Large intestine (tissue), 12 donors: ENCODE measurements around the gene KLF15. TPM values are rescaled to one million over a fixed set of nuclear protein-coding genes. Genes with fewer than 3 reads are reported as not detected.

ENCODE experiments used
- DNase-seq, 2 donors: peaks; one replicate each; pipeline versions ENCODE4 v3.0.0 to v3.0.0-alpha.2; 2013
- H3K27ac ChIP-seq: one replicate; pipeline ENCODE4 v1.5.1; 2013; ENCODE audit warnings: low read length
- H3K27me3 ChIP-seq: 2 replicates; pipeline ENCODE4 v1.6.1; 2013; ENCODE audit warnings: low read length; ENCODE audit not compliant: control insufficient read depth, insufficient read depth
- H3K36me3 ChIP-seq: 2 replicates; pipeline ENCODE4 v1.6.1; 2013; ENCODE audit warnings: low read length; ENCODE audit not compliant: control insufficient read depth, insufficient read depth
- H3K4me1 ChIP-seq: one replicate; pipeline ENCODE4 v1.6.1; 2013; ENCODE audit warnings: low read length; ENCODE audit not compliant: control insufficient read depth, insufficient read depth
- H3K4me3 ChIP-seq: one replicate; pipeline ENCODE4 v1.5.1; 2013; ENCODE audit warnings: low read length
- H3K9me3 ChIP-seq: one replicate; pipeline ENCODE4 v1.6.1; 2013; ENCODE audit warnings: mild to moderate bottlenecking, low read depth, low read length, moderate library complexity; ENCODE audit not compliant: control insufficient read depth
- WGBS: methylation state at CpG from one replicate; pipeline ENCODE4 v1.1.5; 2013; ENCODE audit warnings: low lambda C conversion rate; ENCODE audit not compliant: insufficient coverage; 5-methylcytosine and 5-hydroxymethylcytosine counted together
- long read RNA-seq, 11 donors: transcript quantifications; one replicate each; lab custom pipeline, GENCODE V29; 2026
- polyA plus RNA-seq: library from polyadenylated mRNA; unstranded; fragments of 120-200 nt; gene quantifications from one replicate; pipeline ENCODE4 v1.2.1, GENCODE V29; 2013

Gene KLF15
- 1.4 TPM for polyA plus RNA-seq
- long read RNA-seq, donor 1, result 0 reads
- long read RNA-seq, donor 2, result 0 reads
- long read RNA-seq, donor 3, result 0 reads
- long read RNA-seq, donor 4, result 0 reads
- long read RNA-seq, donor 5, result 0 reads
- long read RNA-seq, donor 6, result 0 reads
- long read RNA-seq, donor 7, partial matches to known transcripts, result 0 of 2 reads
- long read RNA-seq, donor 7, other reads (novel, unspliced or antisense), result 0 of 2 reads
- long read RNA-seq, donor 8, partial matches to known transcripts, result 0 of 1 reads
- long read RNA-seq, donor 8, other reads (novel, unspliced or antisense), result 0 of 1 reads
- long read RNA-seq, donor 9, result 0 reads
- long read RNA-seq, donor 10, result 0 reads
- long read RNA-seq, donor 11, result 0 reads

DNA sequence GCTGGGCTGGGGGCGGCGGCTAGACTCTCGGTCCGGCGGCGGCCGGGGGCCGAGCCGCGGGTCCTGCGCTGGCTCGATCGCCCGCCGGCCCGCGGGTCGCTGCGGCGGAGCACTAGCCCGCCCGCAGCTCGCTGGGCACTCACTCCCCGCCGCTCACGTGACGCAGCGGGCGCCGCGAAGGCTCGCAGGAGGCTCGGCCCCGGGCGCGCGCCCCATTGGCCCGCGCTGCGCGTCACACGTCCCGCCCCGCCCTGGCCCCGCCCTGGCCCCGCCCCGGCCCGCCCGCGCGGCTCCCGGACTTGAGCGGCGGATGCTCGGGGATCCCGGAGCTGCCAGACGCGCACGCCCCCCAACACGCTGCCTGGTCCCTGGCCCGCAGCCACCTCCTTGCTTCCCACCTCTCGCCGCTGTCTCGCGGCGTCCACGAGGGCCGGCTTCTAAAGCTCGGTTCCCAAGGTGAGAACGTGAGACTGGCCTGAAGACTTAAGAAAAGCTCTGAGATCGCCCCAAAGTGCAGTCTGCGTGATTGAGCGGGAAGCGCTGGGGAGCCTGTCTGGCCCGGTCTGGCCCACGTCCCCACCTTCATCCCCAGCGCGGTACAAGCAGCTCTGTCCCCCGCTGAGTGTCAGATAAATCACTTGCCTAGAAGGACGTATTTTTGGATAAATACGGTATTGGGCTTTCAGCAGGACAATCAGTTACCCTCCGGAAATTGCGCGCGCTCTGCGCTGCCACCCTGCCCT lies at the start of gene KLF15:
TSS of gene KLF15 (minus strand) at position 114 of the 743 bp plus-strand sequence. CDS start 4,486 bp downstream, outside the sequence.
- Histone ChIP-seq H3K27ac (peak within 1 kb of the TSS; percentile 13), H3K4me3 (peak within 1 kb of the TSS; percentile 51), H3K36me3 (no peaks in the 10 kb centered on the region), H3K9me3 (peaks cover 6% of the 10 kb centered on the region), H3K4me1 (peaks cover 19% of the 10 kb centered on the region), H3K27me3 (peaks cover 48% of the 10 kb centered on the region)
- WGBS, result no CpG with 5 or more reads among the region's 86 CpGs
- DNase-seq, result peak; percentile 78 to 84

DNA sequence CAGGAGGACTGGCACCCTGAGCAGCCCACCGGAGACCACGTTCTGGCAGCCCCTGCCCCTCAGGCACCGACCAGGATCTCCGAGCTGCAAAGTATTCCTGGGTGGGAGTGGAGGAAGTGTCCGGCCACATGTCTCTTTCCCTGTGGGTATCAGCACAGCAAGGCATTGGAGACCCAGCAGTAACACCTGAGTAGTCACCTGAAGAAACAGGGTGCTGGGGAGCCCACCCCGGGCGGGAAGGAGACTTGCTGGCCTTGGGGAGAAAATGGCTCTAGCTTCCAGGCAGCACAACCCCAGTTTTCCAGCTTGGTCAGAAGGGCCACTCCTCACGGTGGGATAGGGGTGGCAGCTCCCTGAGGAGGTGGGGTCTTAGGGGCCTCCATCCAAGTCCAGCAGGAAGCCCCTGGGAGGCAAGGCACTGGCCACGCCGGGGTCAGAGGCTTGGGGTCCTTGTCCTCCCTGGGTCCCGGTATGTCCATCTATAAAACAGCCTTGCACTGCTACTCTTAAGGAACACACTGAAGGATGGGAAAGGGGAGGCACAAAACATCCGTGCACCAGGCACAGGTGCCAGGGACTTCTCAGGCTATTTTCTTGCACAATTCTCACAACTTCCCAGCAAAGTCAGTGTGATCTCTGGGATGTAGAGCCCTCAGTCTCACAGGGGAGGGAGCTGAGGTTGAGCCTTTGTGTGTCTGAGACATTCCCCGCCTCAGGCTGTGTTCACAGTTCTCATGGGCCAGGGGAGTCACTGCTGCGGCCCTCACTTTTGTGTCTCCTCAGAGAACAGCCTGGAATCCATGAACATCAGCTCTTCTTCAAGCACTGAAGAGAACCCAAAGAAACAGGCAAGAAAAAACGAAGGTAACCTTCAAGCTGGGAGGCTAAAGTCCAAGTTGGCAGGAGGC lies 49.4 kb upstream of the KLF15 start:
- Histone ChIP-seq H3K27ac (no peak overlapping the region), H3K9me3 (no peaks in the 10 kb centered on the region), H3K27me3 (peaks cover 7% of the 10 kb centered on the region), H3K4me1 (no peaks in the 10 kb centered on the region), H3K4me3 (no peak overlapping the region), H3K36me3 (no peaks in the 10 kb centered on the region)
- no peak for DNase-seq
- no CpG with 5 or more reads among the region's 15 CpGs for WGBS

DNA sequence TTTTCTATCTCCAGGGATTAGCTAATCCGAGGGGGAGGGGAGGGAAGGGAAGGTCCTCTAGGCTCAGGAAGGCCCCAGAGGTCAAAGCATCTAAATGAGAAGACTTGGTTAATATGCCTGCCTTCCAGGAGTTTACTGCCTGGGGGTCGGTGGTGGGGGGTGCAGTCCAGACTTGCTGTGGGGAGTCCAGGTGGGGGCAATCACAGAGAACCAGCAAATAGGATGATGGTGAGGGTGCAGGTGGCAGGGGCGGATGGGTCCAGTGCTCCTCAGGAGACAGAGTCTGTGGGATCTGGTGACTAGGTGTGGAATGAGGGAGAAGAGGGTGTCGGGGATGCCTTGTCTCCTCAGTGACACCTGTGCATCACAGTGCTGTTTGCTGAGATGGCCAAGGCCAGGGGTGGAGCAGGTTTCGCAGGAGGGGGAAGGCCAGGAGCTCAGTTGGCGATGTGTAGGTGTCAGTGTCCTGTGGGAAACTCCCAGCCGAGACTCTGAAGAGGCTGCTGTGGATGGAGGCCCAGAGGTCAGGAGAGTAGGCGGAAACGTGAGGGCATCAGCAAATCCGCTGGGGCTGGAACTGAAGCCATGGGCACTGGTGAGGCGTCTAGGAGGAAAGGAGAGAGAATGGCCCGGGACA lies 45.6 kb upstream of the KLF15 start:
- no CpG with 5 or more reads among the region's 12 CpGs for WGBS
- no peak overlapping the region for H3K27ac ChIP-seq
- peaks cover 3% of the 10 kb centered on the region for H3K27me3 ChIP-seq

DNA sequence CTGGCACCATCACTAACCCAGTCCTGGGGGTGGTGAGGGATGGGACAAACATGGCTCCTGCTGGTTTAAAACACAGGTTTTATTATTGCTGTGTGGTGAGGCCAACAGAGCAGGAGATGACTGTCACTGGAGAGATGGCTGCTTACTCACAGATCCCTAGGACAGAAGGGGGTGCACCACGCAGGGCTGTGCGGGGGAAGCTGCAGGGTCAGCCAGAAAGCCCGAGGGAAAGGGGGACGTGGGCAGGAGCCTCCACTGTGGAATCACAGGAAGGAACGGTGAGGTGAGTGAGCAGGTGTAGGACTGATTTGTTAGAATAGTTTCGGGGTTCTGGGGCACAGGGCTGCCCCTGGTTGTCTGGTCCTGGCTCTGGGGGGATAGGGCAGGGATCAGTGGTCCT lies 45.0 kb upstream of the KLF15 start:
- DNase-seq, result no peak
- H3K4me3 ChIP-seq, result no peak overlapping the region

More for the DNA sequence above, 45.6 kb upstream of the KLF15 start:
- no peak for DNase-seq
- no peaks in the 10 kb centered on the region for H3K9me3 ChIP-seq
- no peak overlapping the region for H3K4me3 ChIP-seq
- no peaks in the 10 kb centered on the region for H3K4me1 ChIP-seq
- no peaks in the 10 kb centered on the region for H3K36me3 ChIP-seq

DNA sequence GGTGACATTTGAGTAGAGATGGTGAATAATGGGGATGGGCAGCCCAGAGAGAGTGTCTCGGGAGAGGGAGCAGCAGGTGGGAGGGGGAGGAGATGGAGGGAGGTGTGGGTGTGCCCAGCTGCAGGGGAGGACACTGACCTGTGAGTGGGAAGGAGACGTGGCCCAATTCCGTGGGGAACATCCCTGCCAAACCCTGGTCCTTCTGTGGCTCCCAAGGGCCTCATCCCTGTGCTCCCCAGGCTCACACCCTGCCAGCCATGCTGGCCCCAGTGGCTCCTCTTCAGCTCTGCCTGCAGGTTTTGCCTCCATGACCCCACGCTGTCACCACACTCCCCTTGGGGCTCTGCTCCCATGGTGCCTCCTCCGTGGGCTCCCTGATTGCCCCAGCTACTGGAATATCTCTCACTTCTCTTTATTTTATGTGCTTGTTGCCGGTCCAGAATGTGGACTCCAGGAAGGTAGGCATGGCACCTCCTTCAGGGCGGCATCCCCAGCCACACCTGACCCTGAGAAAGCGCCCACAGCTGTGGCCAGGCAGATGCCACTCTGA lies 44.5 kb upstream of the KLF15 start:
- no peak for DNase-seq
- no peaks in the 10 kb centered on the region for H3K36me3 ChIP-seq
- no peak overlapping the region for H3K4me3 ChIP-seq
- no peaks in the 10 kb centered on the region for H3K4me1 ChIP-seq
- H3K9me3 ChIP-seq, result no peaks in the 10 kb centered on the region
- no CpG with 5 or more reads among the region's 8 CpGs for WGBS
- no peak overlapping the region for H3K27ac ChIP-seq
- peaks cover 3% of the 10 kb centered on the region for H3K27me3 ChIP-seq

More for the DNA sequence above, 45.0 kb upstream of the KLF15 start:
- WGBS, result no CpG with 5 or more reads among the region's 6 CpGs
- no peaks in the 10 kb centered on the region for H3K9me3 ChIP-seq
- H3K27ac ChIP-seq, result no peak overlapping the region
- peaks cover 3% of the 10 kb centered on the region for H3K27me3 ChIP-seq
- H3K36me3 ChIP-seq, result no peaks in the 10 kb centered on the region
- H3K4me1 ChIP-seq, result no peaks in the 10 kb centered on the region

DNA sequence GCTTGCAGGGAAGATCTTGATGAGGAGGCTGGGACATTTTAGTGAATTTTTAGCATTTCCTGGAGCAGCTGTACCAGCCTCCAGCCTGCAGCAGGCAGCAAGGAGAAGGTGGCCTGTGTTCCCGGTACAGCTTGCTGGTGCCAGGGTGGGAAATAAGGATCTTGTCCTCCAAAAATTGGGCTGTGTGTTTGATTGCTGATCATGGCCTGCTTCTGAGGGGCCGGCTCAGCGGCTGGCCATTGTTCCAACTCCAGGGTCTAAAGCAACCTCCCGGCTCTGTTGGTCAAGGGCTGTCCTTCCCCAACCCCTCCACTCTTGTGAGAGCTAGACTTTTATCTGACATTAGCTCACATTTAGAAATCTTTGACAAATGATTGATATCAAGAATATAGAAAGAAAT lies 42.5 kb upstream of the KLF15 start:
- H3K27me3 ChIP-seq, result peaks cover 14% of the 10 kb centered on the region
- H3K4me3 ChIP-seq, result no peak overlapping the region
- no peaks in the 10 kb centered on the region for H3K36me3 ChIP-seq
- no peak overlapping the region for H3K27ac ChIP-seq
- no CpG with 5 or more reads among the region's 4 CpGs for WGBS
- H3K4me1 ChIP-seq, result no peaks in the 10 kb centered on the region
- no peaks in the 10 kb centered on the region for H3K9me3 ChIP-seq
- no peak for DNase-seq

DNA sequence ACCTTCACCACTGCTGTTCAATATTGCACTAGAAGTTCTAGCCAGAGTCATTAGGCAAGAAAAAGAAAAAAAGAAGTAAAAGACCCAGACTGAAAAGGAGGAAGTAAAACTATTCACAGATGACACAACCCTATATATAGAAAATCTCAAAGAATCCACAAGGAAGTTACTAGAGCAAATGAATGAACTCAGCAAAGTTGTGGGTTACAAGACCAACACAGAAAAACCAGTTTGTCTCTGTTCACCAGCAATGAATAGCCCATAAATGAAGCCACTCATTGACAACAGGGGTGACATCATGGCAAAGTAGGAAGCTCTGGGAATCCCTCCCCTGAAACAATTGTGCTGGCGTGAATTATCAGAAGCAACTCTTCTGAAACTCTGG lies 42.1 kb upstream of the KLF15 start:
- H3K27me3 ChIP-seq, result peaks cover 18% of the 10 kb centered on the region
- no peak overlapping the region for H3K27ac ChIP-seq
- H3K4me3 ChIP-seq, result no peak overlapping the region
- H3K36me3 ChIP-seq, result no peaks in the 10 kb centered on the region
- no peaks in the 10 kb centered on the region for H3K9me3 ChIP-seq
- WGBS, result no CpG with 5 or more reads among the region's 1 CpG
- H3K4me1 ChIP-seq, result no peaks in the 10 kb centered on the region
- DNase-seq, result no peak

DNA sequence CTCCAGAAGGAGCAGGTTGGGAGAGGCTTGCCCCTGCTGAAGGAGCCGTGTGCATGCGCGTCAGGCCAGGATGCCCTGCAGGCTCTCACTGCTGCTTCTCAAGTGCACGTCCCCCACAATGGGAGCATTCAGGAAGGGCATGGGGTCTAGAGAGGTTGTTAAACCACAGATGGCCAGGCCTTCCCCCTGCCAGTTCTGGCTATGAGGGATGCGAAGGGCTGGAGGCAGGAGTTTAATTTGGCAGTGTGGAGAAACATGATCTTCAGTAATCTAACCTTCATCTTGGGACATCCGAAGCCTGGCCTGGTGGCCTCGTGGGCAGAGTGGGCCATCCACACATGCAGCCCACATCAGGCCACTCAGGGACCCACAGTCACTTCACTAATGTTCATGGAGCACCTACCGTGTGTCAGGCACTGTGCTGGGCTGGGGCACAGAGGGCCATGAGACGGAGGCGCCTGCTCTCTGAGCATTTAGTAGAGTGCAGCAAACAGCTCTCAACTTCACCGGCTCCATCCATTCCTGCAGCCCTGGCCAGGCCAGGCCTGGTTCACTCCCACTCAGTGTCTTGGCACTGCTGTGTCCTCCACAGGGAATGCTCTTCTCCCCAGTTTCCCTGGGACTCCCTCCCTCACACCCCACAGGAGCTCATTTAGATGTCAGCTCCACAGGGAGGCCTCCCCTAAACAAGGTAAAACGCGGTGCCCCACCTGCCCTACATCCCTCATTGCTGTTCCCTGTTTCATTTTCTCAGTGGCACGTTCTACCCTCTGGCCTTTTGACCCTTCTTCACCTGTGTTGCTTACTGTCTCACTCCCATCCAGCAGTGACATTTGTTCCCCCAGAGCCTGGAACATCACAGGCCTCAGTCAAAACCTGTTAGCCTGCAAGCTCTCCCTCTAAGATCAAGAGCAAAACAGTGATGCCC lies 41.5 kb upstream of the KLF15 start:
- WGBS, result 92% methylated on average over 2 of the region's 14 CpGs
- H3K4me1 ChIP-seq, result no peaks in the 10 kb centered on the region
- H3K27ac ChIP-seq, result no peak overlapping the region
- H3K27me3 ChIP-seq, result peaks cover 25% of the 10 kb centered on the region
- no peak overlapping the region for H3K4me3 ChIP-seq
- H3K9me3 ChIP-seq, result no peaks in the 10 kb centered on the region
- H3K36me3 ChIP-seq, result no peaks in the 10 kb centered on the region
- DNase-seq, result no peak
